ENCODE measurements around the gene CCNY.

The CCNY gene

GRCh38 chr10:35598379-35598778 is 262.1 kb downstream of the CCNY start:
- peak; percentile 34 for DNase-seq

GRCh38 chr10:35600193-35600592 is 263.9 kb downstream of the CCNY start:
- no peak for DNase-seq

GRCh38 chr10:35605191-35605590 is 268.9 kb downstream of the CCNY start, which contains the start of gene GJD4:
Gene GJD4 (plus strand): TSS chr10:35605341. CDS start chr10:35605568, 227 bp downstream.
- DNase-seq: no peak

GRCh38 chr10:35606430-35606829 is 270.1 kb downstream of the CCNY start:
- no peak for DNase-seq

- DNase-seq: peak; percentile 46
Observed at GRCh38 chr10:35607475-35608327, 271.4 kb downstream of the CCNY start.

- peak; percentile 12 for DNase-seq
Observed at GRCh38 chr10:35608328-35608672, 272.0 kb downstream of the CCNY start.

GRCh38 chr10:35611750-35612149 is 275.4 kb downstream of the CCNY start:
- DNase-seq: peak; percentile 22

- DNase-seq: no peak
Observed at GRCh38 chr10:35612385-35613106, 276.2 kb downstream of the CCNY start.

- no peak for DNase-seq
Observed at GRCh38 chr10:35613107-35613440, 276.8 kb downstream of the CCNY start.

GRCh38 chr10:35613597-35614226 is 277.4 kb downstream of the CCNY start:
- DNase-seq: peak; percentile 4

- DNase-seq: no peak
Observed at GRCh38 chr10:35614312-35614711, 278.0 kb downstream of the CCNY start.

All from NCI-H146 (cell line).